Measurements from ENCODE around the gene MYL7. TPM values are rescaled to one million over a fixed set of nuclear protein-coding genes. Genes with fewer than 3 reads are reported as not detected.

Gene MYL7
- total and polyA plus RNA-seq, 2 of the 13 experiments (the other 11 are each of a cell fraction or from before 2014, with no cell fraction given): 1.8 TPM; not detected in 1

GRCh38 chr7:44131173-44132029 lies 9.7 kb downstream of the MYL7 start (continued):
- no peak for TF ChIP-seq ZFAT (CRISPR knock-in tag; conservative IDR thresholded peaks at IDR 0.05)
- no peak for TF ChIP-seq ZNF572 (CRISPR knock-in tag; IDR thresholded peaks at IDR 0.05)
- no peak for TF ChIP-seq SNAPC5 (CRISPR knock-in tag; IDR thresholded peaks at IDR 0.05; ENCODE audit: borderline replicate concordance)
- TF ChIP-seq ZFP41 (CRISPR knock-in tag; IDR thresholded peaks at IDR 0.05; ENCODE audit: borderline replicate concordance): no peak
- peak; percentile 87 for TF ChIP-seq FOXA3 (CRISPR knock-in tag; IDR thresholded peaks at IDR 0.05)
- peak; percentile 55; the same call in 1 of the 2 replicates for TF ChIP-seq TFDP2 (CRISPR knock-in tag; IDR thresholded peaks at IDR 0.05)
- no peak for TF ChIP-seq ZNF749 (CRISPR knock-in tag; IDR thresholded peaks at IDR 0.05; ENCODE audit: borderline replicate concordance)
- TF ChIP-seq CHD2 (IDR thresholded peaks at IDR 0.05; ENCODE audit: low read depth, low read length): no peak
- peak; percentile 46; the same call in 1 of the 2 replicates for TF ChIP-seq BCL6 (CRISPR knock-in tag; IDR thresholded peaks at IDR 0.05)
- no peak for TF ChIP-seq ZFYVE20 (CRISPR knock-in tag; IDR thresholded peaks at IDR 0.05; ENCODE audit: borderline replicate concordance, low read depth)
- TF ChIP-seq HIC2 (CRISPR knock-in tag; IDR thresholded peaks at IDR 0.05; ENCODE audit: low read depth): no peak
- TF ChIP-seq MIER3 (CRISPR knock-in tag; IDR thresholded peaks at IDR 0.05; ENCODE audit: borderline replicate concordance): peak; percentile 85; the same call in 1 of the 2 replicates
- TF ChIP-seq SP1 (IDR thresholded peaks at IDR 0.05): no peak
- TF ChIP-seq SP1 (CRISPR knock-in tag; IDR thresholded peaks at IDR 0.05): 0 out of 2 replicates have a peak, but pooled peaks have one; percentile 26
- no peak for TF ChIP-seq ZNF530 (CRISPR knock-in tag; IDR thresholded peaks at IDR 0.05; ENCODE audit: low read depth)
- peak; percentile 62 for TF ChIP-seq FOXO1 (CRISPR knock-in tag; IDR thresholded peaks at IDR 0.05)
- no peak for TF ChIP-seq FOXA1 (IDR thresholded peaks at IDR 0.05)
- peak; percentile 95 for TF ChIP-seq FOXA1 (CRISPR knock-in tag; IDR thresholded peaks at IDR 0.05)
- TF ChIP-seq ZNF362 (CRISPR knock-in tag; IDR thresholded peaks at IDR 0.05; ENCODE audit: borderline replicate concordance): no peak
- no peak for TF ChIP-seq ZNF335 (CRISPR knock-in tag; IDR thresholded peaks at IDR 0.05)
- TF ChIP-seq KDM1A (CRISPR knock-in tag; IDR thresholded peaks at IDR 0.05): no peak
- TF ChIP-seq ZNF598 (CRISPR knock-in tag; IDR thresholded peaks at IDR 0.05; ENCODE audit: borderline replicate concordance): no peak
- TF ChIP-seq HMG20B (CRISPR knock-in tag; conservative IDR thresholded peaks at IDR 0.05): no peak
- TF ChIP-seq THAP9 (CRISPR knock-in tag; IDR thresholded peaks at IDR 0.05; ENCODE audit: borderline replicate concordance): peak; percentile 29; the same call in 1 of the 2 replicates
